GM13976 (cell line): ENCODE results near the gene GK2.

Experiments used
- DNase-seq: peaks from one replicate; pipeline ENCODE4 v3.0.0; 2012; ENCODE audit warnings: low spot score
- CTCF ChIP-seq: IDR thresholded peaks from 2 replicates; pipeline ENCODE4 v1.5.1; 2012; ENCODE audit warnings: borderline replicate concordance, mild to moderate bottlenecking; ENCODE audit not compliant: insufficient read depth; ENCODE audit errors: extremely low read depth, missing control alignments, control extremely low read depth
- in situ Hi-C: fragments of 300-500 bp; cut with MboI; formaldehyde crosslinking; loops from one replicate; pipeline ENCODE4 v1.12.0; 2022; ENCODE audit warnings: low sequenced_read_pairs, mixed read lengths, inconsistent platforms; ENCODE audit not compliant: unreplicated experiment

Gene GK2

GRCh38 chr4:79367096-79367495 is 40.9 kb downstream of the GK2 start:
- in situ Hi-C loops, result no loop called here
- TF ChIP-seq CTCF, result no peak
- no peak for DNase-seq

GRCh38 chr4:79366422-79366821 is 41.6 kb downstream of the GK2 start:
- in situ Hi-C loops, result no loop called here
- TF ChIP-seq CTCF, result no peak
- no peak for DNase-seq

- no peak for TF ChIP-seq CTCF
- in situ Hi-C loops, result no loop called here
These were observed 44.0 kb downstream of the GK2 start for GRCh38 chr4:79364061-79364460.

GRCh38 chr4:79362626-79363025 is 45.4 kb downstream of the GK2 start:
- TF ChIP-seq CTCF, result no peak
- in situ Hi-C loops, result no loop called here
- no peak for DNase-seq

More at GRCh38 chr4:79364061-79364460, 44.0 kb downstream of the GK2 start:
- no peak for DNase-seq

- no peak for DNase-seq
- no peak for TF ChIP-seq CTCF
- in situ Hi-C loops, result no loop called here
These were observed 48.0 kb downstream of the GK2 start for GRCh38 chr4:79360006-79360405.

GRCh38 chr4:79358438-79358837 is 49.6 kb downstream of the GK2 start:
- TF ChIP-seq CTCF, result no peak
- in situ Hi-C loops, result no loop called here
- DNase-seq, result no peak

GRCh38 chr4:79357365-79357764 is 50.7 kb downstream of the GK2 start:
- DNase-seq, result no peak
- no peak for TF ChIP-seq CTCF
- in situ Hi-C loops, result no loop called here
